Stomach (tissue), 9 donors: ENCODE results near the gene TMEM221. TPM values are rescaled to one million over a fixed set of nuclear protein-coding genes. Genes with fewer than 3 reads are reported as not detected.
A peak's percentile ranks its signal among the peaks of the same experiment; 100 is the strongest.

Source experiments
- DNase-seq, 2 donors: peaks; one replicate each; pipeline versions ENCODE4 v3.0.0 to v3.0.0-alpha.2; 2013 to 2019
- H3K27ac ChIP-seq, 5 donors: fragments of 200-600 bp in 4 of 5; sonication (generic) in 4 of 5; one replicate each; pipeline ENCODE4 v1.5.1; 2013 to 2019; ENCODE audit warnings: mild to moderate bottlenecking in 1 of 5, moderate library complexity in 1 of 5
- H3K27me3 ChIP-seq, 3 donors: fragments of 200-600 bp; sonication (generic); one replicate each; pipeline ENCODE4 v1.5.1; 2017 to 2019; ENCODE audit warnings: mixed run types in 1 of 3
- H3K36me3 ChIP-seq, 4 donors: fragments of 200-600 bp; sonication (generic); 1 replicate in 3 of 4; 2 replicates in 1 of 4; pipeline ENCODE4 v1.5.1; 2016 to 2019
- H3K4me1 ChIP-seq, 4 donors: fragments of 200-600 bp; sonication (generic); one replicate each; pipeline ENCODE4 v1.5.1; 2016 to 2019
- H3K4me3 ChIP-seq, 4 donors: fragments of 200-600 bp; sonication (generic) in 3 of 4; one replicate each; pipeline ENCODE4 v1.5.1; 2016 to 2019; ENCODE audit warnings: mild to moderate bottlenecking in 1 of 4
- H3K9me3 ChIP-seq, 4 donors: fragments of 200-600 bp; sonication (generic); one replicate each; pipeline ENCODE4 v1.5.1; 2016 to 2019
- EP300 ChIP-seq: sonication (generic); formaldehyde crosslinking; IDR thresholded peaks from one replicate; pipeline ENCODE4 v1.6.1; 2017; ENCODE audit warnings: antibody characterized with exemption
- POLR2A ChIP-seq, 4 donors: fragments of 450-650 bp; IDR thresholded peaks; one replicate each; pipeline ENCODE4 v1.6.1; 2016; ENCODE audit warnings: antibody characterized with exemption in 4 of 4, control low read depth in 2 of 4, mild to moderate bottlenecking in 1 of 4, moderate library complexity in 1 of 4
- POLR2AphosphoS5 ChIP-seq, 3 donors: sonication (generic); formaldehyde crosslinking; IDR thresholded peaks; one replicate each; pipeline ENCODE4 v1.6.1; 2016; ENCODE audit warnings: antibody characterized with exemption in 3 of 3
- WGBS, 5 donors: extraction: QIAGEN DNeasy Blood & Tissue Kit in 3 of 5; methylation state at CpG; one replicate each; pipeline versions ENCODE4 v1.1.5 to v1.1.7; 2013 to 2018; 5-methylcytosine and 5-hydroxymethylcytosine counted together
- intact Hi-C: fragments of 100-400 bp; cut with DNase I; formaldehyde crosslinking; loops from one replicate; pipeline ENCODE4 v1.15.1; 2023; ENCODE audit warnings: low total_unique reads
- polyA plus RNA-seq, 3 donors: library from polyadenylated mRNA; stranded (reverse); fragments of 200-250 nt; gene quantifications; one replicate each; pipeline ENCODE4 v1.2.3, GENCODE V29; 2013
- total RNA-seq, 5 donors: library from RNA; depleted of rRNA; stranded (reverse); fragments of >200 nt; gene quantifications; one replicate each; pipeline versions ENCODE4 v1.1.0 to v1.2.3, GENCODE V29; 2014 to 2016
- TF ChIP-seq, protein P1 (sequence below), 7 experiments: fragments of 450-650 bp in 4 of 7; fragments of 200-600 bp in 3 of 7; sonication (generic) in 3 of 7; IDR thresholded peaks; one replicate each; pipeline ENCODE4 v1.5.1; 2016 to 2019; ENCODE audit warnings: antibody characterized with exemption in 7 of 7, control low read depth in 2 of 7, mild to moderate bottlenecking in 1 of 7
- donor health status: healthy with polysubstance abuse.
- donor health status: Bipolar disorder and iron deficiency.
- donor health status: healthy.

The TMEM221 gene
- total and polyA plus RNA-seq, 8 donors, result 0.20 TPM; not detected in 7

DNA sequence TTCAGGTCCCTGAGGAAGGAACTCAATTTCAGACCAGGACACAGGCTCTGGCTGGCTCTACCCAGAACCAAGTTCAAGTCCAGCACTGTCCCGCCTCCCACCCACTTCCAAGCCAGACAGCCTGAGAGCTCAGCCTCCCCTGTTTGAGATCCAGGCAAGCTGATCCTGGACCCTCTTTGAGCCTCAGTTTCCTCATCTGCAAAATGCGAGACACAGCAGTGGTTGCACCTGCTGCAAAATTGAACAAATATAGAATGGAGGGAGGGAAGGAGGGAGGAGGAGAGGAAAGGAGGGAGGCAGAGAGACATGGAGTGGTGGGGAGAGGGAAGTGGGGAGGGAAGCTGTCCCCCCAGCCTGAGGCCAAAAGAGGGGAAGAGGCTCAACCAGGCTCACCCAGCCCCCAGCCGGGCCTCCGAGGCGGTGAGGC is 751 bp downstream of the TMEM221 start:
- intact Hi-C loops, result no loop called here
- DNase-seq, result no peak
- Histone ChIP-seq H3K4me3 (peak overlapping the region; percentile 50 to 57 (median 54)), H3K36me3 (no peaks in the 10 kb centered on the region), H3K27me3 (peaks cover 0 to 38% (median 5%) of the 10 kb centered on the region in 3 donors), H3K9me3 (no peaks in the 10 kb centered on the region), H3K27ac (peak overlapping the region in 1 of 5 donors; percentile 42), H3K4me1 (peaks cover 9 to 15% (median 14%) of the 10 kb centered on the region in 4 donors)
- no peak for TF ChIP-seq POLR2A (IDR thresholded peaks at IDR 0.05)
- TF ChIP-seq POLR2AphosphoS5 (IDR thresholded peaks at IDR 0.05), result no peak
- WGBS, 5 donors, result 28 to 67% (median 31%) methylated on average over 2 to 5 of the region's 5 CpGs

DNA sequence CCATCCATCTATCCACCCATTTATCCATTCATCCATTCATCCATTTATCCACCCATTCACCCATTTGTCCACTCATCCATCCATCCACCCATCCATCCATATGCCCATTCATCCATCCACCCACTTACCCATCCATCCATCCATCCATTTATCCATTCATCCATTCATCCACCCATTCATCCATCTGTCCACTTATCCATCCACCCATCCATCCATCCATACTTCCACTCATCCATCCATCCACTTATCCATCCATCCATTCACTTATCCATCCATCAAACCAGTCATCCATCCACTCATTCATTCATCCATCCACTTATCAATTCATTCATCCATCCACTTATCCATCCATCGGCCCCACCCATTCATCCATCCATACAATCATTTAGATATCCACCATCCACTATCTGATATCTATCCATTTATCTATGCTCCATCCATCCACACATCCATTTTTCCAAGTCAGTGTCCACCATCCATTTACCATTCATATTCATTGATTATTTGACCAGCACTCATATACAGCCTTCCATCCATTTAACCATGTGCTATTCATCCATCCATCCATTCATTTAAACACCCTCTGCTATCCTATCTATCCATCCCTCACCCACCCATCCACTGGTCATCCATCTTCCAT is 2.8 kb downstream of the TMEM221 start:
- H3K36me3 ChIP-seq, result no peaks in the 10 kb centered on the region
- no peak overlapping the region for H3K27ac ChIP-seq
- H3K4me1 ChIP-seq, result peaks cover 9 to 15% (median 14%) of the 10 kb centered on the region in 4 donors
- peaks cover 0 to 3% (median 0%) of the 10 kb centered on the region in 4 donors for H3K9me3 ChIP-seq
- intact Hi-C loops, result no loop called here
- no peak for DNase-seq
- 91 to 98% (median 97%) methylated on average over 1 of the region's 1 CpG for WGBS, 5 donors
- TF ChIP-seq EP300 (no peak), POLR2A (IDR thresholded peaks at IDR 0.05) (no peak), POLR2AphosphoS5 (IDR thresholded peaks at IDR 0.05) (no peak)
- TF ChIP-seq, protein P1, sequence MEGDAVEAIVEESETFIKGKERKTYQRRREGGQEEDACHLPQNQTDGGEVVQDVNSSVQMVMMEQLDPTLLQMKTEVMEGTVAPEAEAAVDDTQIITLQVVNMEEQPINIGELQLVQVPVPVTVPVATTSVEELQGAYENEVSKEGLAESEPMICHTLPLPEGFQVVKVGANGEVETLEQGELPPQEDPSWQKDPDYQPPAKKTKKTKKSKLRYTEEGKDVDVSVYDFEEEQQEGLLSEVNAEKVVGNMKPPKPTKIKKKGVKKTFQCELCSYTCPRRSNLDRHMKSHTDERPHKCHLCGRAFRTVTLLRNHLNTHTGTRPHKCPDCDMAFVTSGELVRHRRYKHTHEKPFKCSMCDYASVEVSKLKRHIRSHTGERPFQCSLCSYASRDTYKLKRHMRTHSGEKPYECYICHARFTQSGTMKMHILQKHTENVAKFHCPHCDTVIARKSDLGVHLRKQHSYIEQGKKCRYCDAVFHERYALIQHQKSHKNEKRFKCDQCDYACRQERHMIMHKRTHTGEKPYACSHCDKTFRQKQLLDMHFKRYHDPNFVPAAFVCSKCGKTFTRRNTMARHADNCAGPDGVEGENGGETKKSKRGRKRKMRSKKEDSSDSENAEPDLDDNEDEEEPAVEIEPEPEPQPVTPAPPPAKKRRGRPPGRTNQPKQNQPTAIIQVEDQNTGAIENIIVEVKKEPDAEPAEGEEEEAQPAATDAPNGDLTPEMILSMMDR (IDR thresholded peaks at IDR 0.05), result no peak
- H3K4me3 ChIP-seq, result no peak overlapping the region
- peaks cover 0 to 32% (median 5%) of the 10 kb centered on the region in 3 donors for H3K27me3 ChIP-seq

DNA sequence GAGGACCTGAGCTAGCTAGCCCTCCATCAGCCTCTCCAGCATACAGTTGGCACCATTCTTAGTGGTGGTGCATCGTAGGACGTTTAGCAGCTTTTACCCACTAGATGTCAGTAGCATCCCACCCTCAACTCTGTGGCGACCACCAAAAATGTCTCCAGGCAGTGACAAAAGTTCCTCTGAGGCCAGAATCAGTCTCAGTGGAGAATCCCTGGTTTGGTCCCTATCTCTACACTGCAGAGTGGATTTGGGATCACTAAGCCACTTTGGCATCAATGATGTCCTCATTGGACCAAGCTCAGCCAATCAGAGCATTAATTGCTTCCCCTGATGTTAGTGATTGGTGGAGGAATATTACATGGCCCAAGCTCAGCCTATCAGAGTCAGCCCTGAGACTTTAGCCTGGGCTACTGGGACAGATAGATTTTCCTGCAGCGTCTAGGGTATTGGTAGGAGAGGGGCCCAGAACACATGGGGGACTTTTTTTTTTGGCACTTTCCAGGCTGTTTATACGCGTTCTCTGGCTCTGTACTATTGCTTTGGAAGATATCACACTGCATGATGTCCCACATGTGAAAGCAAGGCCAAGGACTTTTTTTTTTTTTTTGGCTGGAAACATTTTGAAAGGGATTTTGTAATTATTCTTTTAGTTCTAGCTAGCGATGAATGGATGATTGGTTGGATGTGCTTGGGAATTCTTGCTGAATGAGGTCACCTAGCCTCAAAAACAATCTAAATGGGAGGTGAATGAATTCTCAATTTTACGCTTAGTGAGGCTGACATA is 7.0 kb downstream of the TMEM221 start:
- H3K27me3 ChIP-seq, result peaks cover 0 to 4% (median 0%) of the 10 kb centered on the region in 3 donors
- no peak overlapping the region for H3K27ac ChIP-seq
- intact Hi-C loops, result no loop called here
- 53 to 67% (median 65%) methylated on average over 8 of the region's 8 CpGs for WGBS, 5 donors
- peaks cover 0 to 3% (median 0%) of the 10 kb centered on the region in 4 donors for H3K9me3 ChIP-seq
- DNase-seq, result peak in 1 of 2 donors; percentile 58
- no peak overlapping the region for H3K4me3 ChIP-seq
- no peaks in the 10 kb centered on the region for H3K4me1 ChIP-seq
- H3K36me3 ChIP-seq, result peaks cover 0 to 1% (median 0%) of the 10 kb centered on the region in 4 donors
- TF ChIP-seq EP300 (no peak), POLR2A (IDR thresholded peaks at IDR 0.05) (no peak), POLR2AphosphoS5 (IDR thresholded peaks at IDR 0.05) (no peak)
- TF ChIP-seq, protein P1 (IDR thresholded peaks at IDR 0.05), result peak in 1 of 7 experiments; percentile 6

DNA sequence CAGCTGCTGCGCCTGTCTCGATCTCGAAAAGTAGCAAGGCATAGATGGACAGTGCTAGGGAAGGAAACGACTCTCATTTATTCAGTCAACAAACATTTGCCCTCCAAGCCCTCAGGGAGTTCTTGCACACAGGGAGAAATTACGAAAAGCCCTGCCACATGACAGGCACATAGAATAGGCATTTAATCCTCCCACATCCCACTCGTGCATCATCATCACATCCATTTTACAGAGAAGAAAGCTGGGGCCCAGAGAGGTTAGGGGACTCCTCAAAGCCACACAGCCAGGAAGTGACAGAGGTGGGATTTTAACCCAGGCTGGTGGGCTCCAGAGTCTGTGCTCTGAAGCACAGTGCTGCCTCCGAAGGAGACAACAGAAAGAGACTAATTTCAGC is 11.6 kb downstream of the TMEM221 start:
- Histone ChIP-seq H3K27ac (no peak overlapping the region), H3K27me3 (peaks cover 0 to 4% (median 0%) of the 10 kb centered on the region in 3 donors), H3K9me3 (peaks cover 0 to 3% (median 0%) of the 10 kb centered on the region in 4 donors), H3K36me3 (peaks cover 0 to 9% (median 3%) of the 10 kb centered on the region in 4 donors), H3K4me3 (no peak overlapping the region), H3K4me1 (no peaks in the 10 kb centered on the region)
- WGBS, 5 donors, result 72 to 86% (median 84%) methylated on average over 4 to 7 of the region's 7 CpGs
- TF ChIP-seq EP300 (no peak), POLR2AphosphoS5 (IDR thresholded peaks at IDR 0.05) (no peak), POLR2A (IDR thresholded peaks at IDR 0.05) (no peak)
- TF ChIP-seq, protein P1 (IDR thresholded peaks at IDR 0.05), result no peak
- intact Hi-C loops, result no loop called here
- DNase-seq, result no peak
